Right lobe of liver (tissue), 4 donors: Measurements from ENCODE around the gene NTN1.

Experiments
- POLR2A ChIP-seq: fragments of 450-650 bp; IDR thresholded peaks from one replicate; pipeline ENCODE4 v1.6.1; 2017; ENCODE audit warnings: antibody characterized with exemption, mild to moderate bottlenecking
- TF ChIP-seq, protein P1 (sequence below), 4 donors: fragments of 200-600 bp in 3 of 4; fragments of 450-650 bp in 1 of 4; IDR thresholded peaks; one replicate each; pipeline versions ENCODE4 v1.5.1 to v1.8.0; 2016 to 2022; ENCODE audit warnings: antibody characterized with exemption in 4 of 4, mild to moderate bottlenecking in 2 of 4
- donor health status: DM: no; HTN: no; CAD: no.
- donor health status: DM: no; HTN: no; CAD: no.
- donor health status: DM: no; HTN: yes; CAD: no.

DNA sequence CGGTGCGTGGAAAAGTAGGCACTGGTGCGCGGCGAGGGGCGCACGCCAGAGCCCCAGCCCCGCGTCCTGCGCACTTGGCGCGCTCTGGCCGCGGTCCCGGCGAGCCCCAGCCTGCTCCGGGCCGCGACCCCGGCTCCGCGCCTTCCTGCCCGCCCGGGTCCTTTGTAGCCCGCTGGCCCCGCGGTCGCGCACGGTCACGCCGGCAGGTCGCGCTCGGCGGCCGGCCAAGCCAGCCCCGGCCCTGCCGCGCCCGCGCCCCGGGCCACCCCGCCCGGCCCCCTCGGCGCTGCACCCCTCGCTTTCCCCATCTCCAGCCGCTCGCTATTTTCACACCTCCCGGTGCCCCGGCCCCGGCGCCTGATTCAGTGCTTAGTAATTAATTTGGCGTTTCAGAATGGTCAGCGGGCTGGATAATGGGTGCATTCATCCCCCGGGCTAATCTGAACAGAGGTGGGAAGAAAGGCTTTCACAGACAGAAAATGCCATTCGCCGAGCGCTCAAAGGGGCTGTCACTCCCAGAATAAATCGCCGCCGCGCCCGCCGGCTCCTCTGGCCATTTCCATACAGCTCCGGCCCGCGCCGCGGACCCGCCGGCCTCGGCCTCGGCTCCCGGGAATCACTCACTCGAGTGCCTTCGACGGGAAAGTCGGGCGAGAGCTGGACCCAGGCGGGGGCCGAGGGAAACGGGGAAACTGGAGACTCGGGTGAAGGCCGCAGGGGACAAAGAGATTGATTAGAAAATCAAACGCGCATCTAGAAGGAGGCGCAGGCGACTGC, 17.8 kb upstream of the NTN1 start:
- TF ChIP-seq POLR2A = no peak
- TF ChIP-seq, protein P1, sequence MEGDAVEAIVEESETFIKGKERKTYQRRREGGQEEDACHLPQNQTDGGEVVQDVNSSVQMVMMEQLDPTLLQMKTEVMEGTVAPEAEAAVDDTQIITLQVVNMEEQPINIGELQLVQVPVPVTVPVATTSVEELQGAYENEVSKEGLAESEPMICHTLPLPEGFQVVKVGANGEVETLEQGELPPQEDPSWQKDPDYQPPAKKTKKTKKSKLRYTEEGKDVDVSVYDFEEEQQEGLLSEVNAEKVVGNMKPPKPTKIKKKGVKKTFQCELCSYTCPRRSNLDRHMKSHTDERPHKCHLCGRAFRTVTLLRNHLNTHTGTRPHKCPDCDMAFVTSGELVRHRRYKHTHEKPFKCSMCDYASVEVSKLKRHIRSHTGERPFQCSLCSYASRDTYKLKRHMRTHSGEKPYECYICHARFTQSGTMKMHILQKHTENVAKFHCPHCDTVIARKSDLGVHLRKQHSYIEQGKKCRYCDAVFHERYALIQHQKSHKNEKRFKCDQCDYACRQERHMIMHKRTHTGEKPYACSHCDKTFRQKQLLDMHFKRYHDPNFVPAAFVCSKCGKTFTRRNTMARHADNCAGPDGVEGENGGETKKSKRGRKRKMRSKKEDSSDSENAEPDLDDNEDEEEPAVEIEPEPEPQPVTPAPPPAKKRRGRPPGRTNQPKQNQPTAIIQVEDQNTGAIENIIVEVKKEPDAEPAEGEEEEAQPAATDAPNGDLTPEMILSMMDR (IDR thresholded peaks at IDR 0.05) = no peak
